Measurements from ENCODE around the gene ASAP2.

The ASAP2 gene

DNA sequence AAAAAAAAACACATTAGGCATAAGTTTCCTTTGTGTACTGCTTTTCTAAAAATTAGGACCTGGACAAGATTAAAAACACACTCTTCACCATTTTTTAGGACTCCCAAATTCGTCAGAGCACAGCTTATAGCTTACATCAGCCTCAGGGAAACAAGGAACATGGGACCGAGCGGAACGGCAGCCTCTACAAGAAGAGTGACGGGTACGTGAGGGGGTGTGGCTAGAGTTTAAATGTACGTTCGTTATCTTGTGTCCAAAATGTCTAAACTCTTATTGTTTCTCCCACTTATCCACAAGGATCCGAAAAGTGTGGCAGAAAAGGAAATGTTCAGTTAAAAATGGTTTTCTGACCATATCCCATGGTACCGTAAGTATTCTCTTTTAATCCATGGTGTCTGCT, 137.8 kb downstream of the ASAP2 start:
- no peak for DNase-seq (ENCODE audit: low read depth, low spot score)

DNA sequence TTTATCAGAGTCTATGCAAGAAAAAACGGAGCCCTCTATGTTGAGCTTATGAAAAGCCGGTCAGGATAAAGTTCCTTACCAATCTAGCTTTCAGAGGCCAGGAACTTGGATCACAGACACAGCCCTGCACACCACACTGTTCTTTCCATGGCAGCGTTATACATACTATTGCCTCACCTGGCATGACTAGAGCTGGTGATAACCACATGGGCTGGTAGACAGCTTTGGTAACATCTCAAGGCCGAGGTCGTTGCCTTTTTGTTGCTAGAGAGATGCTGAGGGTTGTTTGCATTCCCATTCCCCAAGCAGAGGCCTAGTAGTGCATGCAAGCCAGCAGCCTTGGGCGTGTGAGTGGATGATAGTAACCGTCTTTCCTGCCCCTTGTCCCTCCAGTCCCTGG, 138.7 kb downstream of the ASAP2 start:
- DNase-seq (ENCODE audit: low read depth, low spot score) = no peak

DNA sequence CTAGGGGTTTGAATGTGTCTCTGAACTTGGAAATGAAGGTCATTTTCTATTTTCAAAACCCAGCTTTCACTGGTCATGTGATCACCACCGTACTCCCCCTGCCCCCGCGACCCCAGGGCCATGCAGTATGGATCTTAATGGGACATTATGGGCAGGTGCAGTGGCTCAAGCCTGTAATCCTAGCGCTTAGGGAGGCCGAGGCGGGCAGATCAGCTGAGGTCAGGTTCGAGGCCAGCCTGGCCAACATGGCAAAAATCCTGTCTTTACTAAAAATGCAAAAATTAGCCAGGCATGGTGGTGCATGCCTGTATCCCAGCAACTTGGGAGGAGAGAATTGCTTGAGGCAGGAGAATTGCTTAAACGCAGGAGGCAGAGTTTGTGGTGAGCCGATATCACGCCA, 139.4 kb downstream of the ASAP2 start:
- no peak for DNase-seq (ENCODE audit: low read depth, low spot score)

- no peak for DNase-seq (ENCODE audit: low read depth, low spot score)
Measured at GRCh38 chr2:9346885-9347284, 140.3 kb downstream of the ASAP2 start.

- DNase-seq (ENCODE audit: low read depth, low spot score) = no peak
Measured at GRCh38 chr2:9347411-9347881, 140.8 kb downstream of the ASAP2 start.

DNA sequence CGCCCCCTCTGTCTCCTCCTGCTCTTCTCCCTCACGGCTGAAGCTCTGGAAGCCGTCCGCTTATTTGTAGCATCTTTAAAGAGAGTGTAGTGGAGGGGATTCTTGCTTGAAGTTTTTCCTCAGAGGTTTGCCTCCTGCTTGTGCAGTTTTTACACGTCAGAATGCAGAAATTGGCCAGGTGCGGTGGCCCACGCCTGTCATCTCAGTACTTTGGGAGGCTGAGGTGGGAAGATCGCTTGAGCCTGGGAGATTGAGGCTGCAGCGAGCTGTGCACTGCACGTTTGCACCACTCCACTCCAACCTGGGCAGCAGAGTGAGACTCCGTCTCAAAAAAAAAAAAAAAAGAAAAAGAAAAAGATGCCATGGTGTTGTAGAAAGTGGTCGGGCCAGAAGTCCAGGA, 147.7 kb downstream of the ASAP2 start:
- no peak for DNase-seq (ENCODE audit: low read depth, low spot score)

DNA sequence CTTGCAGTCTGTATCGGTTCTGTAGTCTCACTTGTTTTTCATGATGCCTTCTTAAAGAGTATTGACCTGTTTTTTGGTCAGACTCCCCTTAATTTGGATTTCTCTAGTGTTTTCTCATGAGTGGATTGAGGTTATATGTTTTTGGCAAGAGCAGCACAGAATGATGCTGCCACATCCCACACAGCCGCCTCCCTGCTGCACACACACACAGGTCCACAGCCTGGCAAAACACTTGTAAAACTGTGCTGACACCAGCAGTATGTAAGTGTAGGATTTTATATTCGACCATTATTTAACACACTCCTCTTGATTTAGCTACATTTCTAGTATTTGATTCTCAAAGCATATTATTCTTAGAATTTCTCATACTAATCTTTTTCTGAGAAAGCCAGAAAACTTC, 148.7 kb downstream of the ASAP2 start:
- DNase-seq (ENCODE audit: low read depth, low spot score) = no peak

GRCh38 chr2:9355716-9356115, 149.1 kb downstream of the ASAP2 start:
- DNase-seq (ENCODE audit: low read depth, low spot score) = no peak

DNA sequence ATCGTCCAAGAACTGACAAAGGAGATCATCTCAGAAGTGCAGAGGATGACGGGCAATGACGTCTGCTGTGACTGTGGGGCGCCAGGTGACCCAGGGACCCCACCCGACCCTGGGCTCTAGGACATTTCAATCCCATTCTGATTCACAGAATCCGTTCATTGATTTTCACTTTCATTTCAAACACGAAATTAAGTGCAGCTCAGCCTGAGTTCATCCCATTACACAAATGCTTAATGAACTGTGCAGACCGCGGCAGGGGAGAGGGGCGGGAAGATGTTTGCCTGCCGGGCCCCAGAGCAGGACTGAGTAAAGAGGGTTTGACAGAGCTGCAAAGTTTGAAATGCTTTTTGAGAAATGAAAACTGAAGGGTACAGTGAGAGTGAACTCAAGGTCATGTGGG, 149.6 kb downstream of the ASAP2 start:
- DNase-seq (ENCODE audit: low read depth, low spot score) = no peak

- DNase-seq (ENCODE audit: low read depth, low spot score) = no peak
Measured at GRCh38 chr2:9358846-9359245, 152.2 kb downstream of the ASAP2 start.

GRCh38 chr2:9359463-9359862, 152.9 kb downstream of the ASAP2 start:
- DNase-seq (ENCODE audit: low read depth, low spot score) = no peak

GRCh38 chr2:9360110-9360509, 153.5 kb downstream of the ASAP2 start:
- DNase-seq (ENCODE audit: low read depth, low spot score) = no peak

- DNase-seq (ENCODE audit: low read depth, low spot score) = no peak
Measured at GRCh38 chr2:9360701-9361100, 154.1 kb downstream of the ASAP2 start.

GRCh38 chr2:9364373-9364772, 157.8 kb downstream of the ASAP2 start:
- DNase-seq (ENCODE audit: low read depth, low spot score) = no peak

DNA sequence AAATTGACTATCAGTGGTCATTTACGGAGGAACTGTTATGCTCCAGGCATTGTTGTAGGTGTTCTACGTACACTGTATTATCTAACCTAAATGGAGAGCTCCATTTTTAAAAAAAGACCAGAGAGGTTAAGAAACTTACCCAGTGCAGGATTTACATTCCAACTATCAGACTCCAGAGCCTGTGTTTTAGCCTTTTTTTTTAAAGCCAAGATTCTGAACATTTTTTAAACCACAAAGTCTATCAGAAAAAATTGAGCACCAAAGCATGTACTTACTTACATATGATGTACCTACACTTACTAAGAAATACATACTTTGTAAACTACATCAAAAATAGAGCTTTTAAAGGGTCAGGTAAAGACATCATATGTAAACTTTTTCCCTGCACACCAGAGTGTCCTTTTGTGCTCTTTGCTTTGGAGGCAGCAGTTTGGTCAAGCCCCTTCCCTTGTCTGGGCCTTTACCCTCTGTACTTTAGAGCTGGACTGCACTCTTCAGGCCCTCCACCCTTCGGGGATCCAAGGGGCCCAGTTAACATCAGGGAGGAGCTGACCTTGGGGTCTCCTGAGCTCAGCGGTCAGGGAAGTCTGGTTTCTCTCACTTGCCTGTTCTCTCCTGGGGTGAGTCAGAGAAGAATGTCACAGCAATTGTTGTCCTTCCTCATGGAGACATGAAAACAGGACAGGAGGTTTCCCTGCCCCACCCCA, 158.3 kb downstream of the ASAP2 start:
- DNase-seq (ENCODE audit: low read depth, low spot score) = no peak

- DNase-seq (ENCODE audit: low read depth, low spot score) = no peak
Measured at GRCh38 chr2:9365498-9366019, 158.9 kb downstream of the ASAP2 start.

GRCh38 chr2:9366026-9366425, 159.4 kb downstream of the ASAP2 start:
- DNase-seq (ENCODE audit: low read depth, low spot score) = no peak

- no peak for DNase-seq (ENCODE audit: low read depth, low spot score)
Measured at GRCh38 chr2:9370746-9371145, 164.1 kb downstream of the ASAP2 start.

DNA sequence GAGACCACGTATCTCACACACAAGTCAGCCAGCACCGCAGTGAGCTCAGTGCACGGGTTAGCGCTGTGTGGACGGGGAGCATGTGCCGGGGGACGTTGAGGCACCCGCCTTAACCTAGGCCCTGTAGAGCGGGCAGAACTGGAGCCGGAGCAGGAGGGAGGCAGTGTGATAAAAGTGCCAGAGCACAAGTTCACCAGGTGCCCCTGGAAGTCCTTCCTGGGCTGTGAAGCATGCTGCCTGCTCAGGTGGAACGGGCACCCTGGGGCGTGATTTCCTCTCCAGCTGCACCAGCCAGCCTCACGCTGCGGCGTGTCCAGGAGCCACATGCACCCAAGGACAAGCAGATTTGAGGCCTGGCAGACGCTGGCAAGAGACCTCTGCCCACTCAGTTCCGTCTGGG, 166.4 kb downstream of the ASAP2 start:
- DNase-seq (ENCODE audit: low read depth, low spot score) = no peak

GRCh38 chr2:9373476-9373875, 166.9 kb downstream of the ASAP2 start:
- DNase-seq (ENCODE audit: low read depth, low spot score) = no peak

- DNase-seq (ENCODE audit: low read depth, low spot score) = no peak
Measured at GRCh38 chr2:9374071-9374730, 167.6 kb downstream of the ASAP2 start.

DNA sequence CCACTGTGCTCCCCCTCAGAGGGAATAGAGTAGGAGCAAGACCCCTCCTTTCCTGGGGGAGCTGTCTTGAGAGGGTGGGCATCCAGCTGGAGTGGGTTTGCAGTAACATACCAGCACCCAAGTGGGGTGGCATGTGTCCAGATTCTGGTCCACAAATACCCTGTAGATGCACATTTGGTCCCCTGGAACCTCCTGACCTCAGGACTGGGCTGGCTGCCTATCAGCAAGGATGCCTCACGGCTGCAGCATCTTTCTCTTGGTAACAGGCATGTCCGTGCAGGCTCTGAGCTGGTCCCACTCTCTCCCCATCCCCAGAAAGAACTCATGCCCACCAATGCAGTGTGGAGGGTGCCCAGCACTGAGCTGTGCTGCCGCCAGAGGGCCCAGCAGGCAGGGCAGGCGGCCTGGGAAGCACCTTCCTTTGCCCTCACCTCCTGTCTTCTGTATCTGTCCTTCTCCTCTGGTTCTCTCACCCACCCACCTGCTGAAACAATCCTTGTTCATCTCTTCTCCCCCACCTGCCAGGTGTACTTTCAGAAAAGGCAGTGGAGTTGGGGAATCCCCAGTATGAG, 169.3 kb downstream of the ASAP2 start:
- no peak for DNase-seq (ENCODE audit: low read depth, low spot score)
